ACC112 (cell line): Measurements from ENCODE around the gene CCDC85B.

Experiments
- H2AFZ ChIP-seq: fragments of 200-600 bp; sonication (generic); one replicate; pipeline ENCODE4 v1.6.0; 2017; ENCODE audit warnings: antibody characterized with exemption, low read length; ENCODE audit not compliant: unreplicated experiment
- H3K27ac ChIP-seq: fragments of 200-600 bp; sonication (generic); 2 replicates; pipeline ENCODE4 v1.5.1; 2014; ENCODE audit warnings: low read depth, mild to moderate bottlenecking, antibody characterized with exemption, low read length, moderate library complexity
- H3K27me3 ChIP-seq: fragments of 200-600 bp; sonication (generic); 2 replicates; pipeline ENCODE4 v1.6.1; 2014; ENCODE audit warnings: mild to moderate bottlenecking, antibody characterized with exemption, low read length, moderate library complexity, mixed read lengths; ENCODE audit not compliant: insufficient read depth
- H3K36me3 ChIP-seq: fragments of 200-600 bp; sonication (generic); 2 replicates; pipeline ENCODE4 v1.6.1; 2016; ENCODE audit warnings: mild to moderate bottlenecking, antibody characterized with exemption, low read length, moderate library complexity, mixed read lengths; ENCODE audit not compliant: insufficient read depth
- H3K4me1 ChIP-seq: fragments of 200-600 bp; sonication (generic); one replicate; pipeline ENCODE4 v1.6.1; 2016; ENCODE audit warnings: low read length, mixed read lengths; ENCODE audit not compliant: insufficient read depth, unreplicated experiment, control insufficient read depth
- H3K4me3 ChIP-seq: fragments of 200-600 bp; sonication (generic); 2 replicates; pipeline ENCODE4 v1.5.1; 2014; ENCODE audit warnings: mild to moderate bottlenecking, low read depth, low read length
- H3K79me2 ChIP-seq: fragments of 200-600 bp; sonication (generic); one replicate; pipeline ENCODE4 v1.6.0; 2016; ENCODE audit warnings: low read length; ENCODE audit not compliant: control insufficient read depth, unreplicated experiment, insufficient read depth

CCDC85B gene

DNA sequence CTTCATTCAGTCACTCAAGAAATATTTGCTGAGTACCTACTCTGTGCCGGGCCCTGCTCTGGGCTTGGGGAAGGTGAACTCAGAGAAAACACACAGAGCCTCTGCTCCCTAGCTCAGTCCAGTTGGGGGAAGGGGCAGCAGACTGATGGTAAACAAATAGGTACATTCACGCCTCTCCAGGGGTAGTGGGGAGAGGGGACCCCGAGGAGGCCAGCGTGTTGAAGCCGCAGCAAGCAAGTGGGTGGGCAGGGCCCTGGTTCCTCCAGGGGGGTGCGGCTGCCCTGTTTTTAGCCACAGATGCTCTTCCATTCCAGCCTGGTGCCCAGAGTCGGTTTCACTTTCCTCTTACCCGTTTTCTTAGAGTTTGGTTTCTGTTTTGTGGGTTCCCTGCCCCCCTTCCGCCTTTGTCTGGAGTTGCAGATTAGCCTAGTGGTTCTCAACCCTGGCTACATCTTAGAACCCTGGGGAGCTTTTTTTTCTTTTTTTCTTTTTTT lies 37.5 kb downstream of the CCDC85B start:
- no peaks in the 10 kb centered on the region for H3K27me3 ChIP-seq
- peak overlapping the region; percentile 47 for H3K27ac ChIP-seq
- H3K36me3 ChIP-seq = 0 out of 2 replicates have a peak, but pooled peaks cover 6% of the 10 kb centered on the region
- H3K79me2 ChIP-seq = no peaks in the 10 kb centered on the region
- H3K4me3 ChIP-seq = no peak overlapping the region
- H3K4me1 ChIP-seq = peaks cover 9% of the 10 kb centered on the region
- peak overlapping the region; percentile 50 for H2AFZ ChIP-seq

DNA sequence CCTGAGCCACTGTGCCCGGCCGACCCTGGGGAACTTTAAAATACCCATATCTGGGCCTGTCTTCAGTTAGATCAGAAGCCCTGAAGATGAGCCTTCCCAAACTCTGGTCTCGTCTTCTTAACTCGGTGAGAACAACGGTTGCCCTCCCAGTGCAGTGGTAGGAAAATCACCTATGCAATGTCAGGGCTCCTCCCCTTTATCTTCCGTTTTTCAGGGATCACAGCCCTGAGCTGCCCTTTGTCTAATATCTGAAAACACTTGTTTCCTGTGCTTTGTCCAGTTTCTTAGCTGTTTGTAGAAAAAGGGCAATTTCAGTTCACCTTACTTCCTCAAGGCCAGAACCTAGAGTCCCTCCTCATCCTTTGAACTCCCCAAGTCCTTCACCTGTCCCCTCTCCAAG lies 38.2 kb downstream of the CCDC85B start:
- no peak overlapping the region for H2AFZ ChIP-seq
- no peaks in the 10 kb centered on the region for H3K27me3 ChIP-seq
- H3K4me1 ChIP-seq = peaks cover 9% of the 10 kb centered on the region
- H3K36me3 ChIP-seq = no peaks in the 10 kb centered on the region
- H3K27ac ChIP-seq = peak overlapping the region; percentile 47; the same call in 1 of the 2 replicates
- H3K4me3 ChIP-seq = no peak overlapping the region
- H3K79me2 ChIP-seq = no peaks in the 10 kb centered on the region

DNA sequence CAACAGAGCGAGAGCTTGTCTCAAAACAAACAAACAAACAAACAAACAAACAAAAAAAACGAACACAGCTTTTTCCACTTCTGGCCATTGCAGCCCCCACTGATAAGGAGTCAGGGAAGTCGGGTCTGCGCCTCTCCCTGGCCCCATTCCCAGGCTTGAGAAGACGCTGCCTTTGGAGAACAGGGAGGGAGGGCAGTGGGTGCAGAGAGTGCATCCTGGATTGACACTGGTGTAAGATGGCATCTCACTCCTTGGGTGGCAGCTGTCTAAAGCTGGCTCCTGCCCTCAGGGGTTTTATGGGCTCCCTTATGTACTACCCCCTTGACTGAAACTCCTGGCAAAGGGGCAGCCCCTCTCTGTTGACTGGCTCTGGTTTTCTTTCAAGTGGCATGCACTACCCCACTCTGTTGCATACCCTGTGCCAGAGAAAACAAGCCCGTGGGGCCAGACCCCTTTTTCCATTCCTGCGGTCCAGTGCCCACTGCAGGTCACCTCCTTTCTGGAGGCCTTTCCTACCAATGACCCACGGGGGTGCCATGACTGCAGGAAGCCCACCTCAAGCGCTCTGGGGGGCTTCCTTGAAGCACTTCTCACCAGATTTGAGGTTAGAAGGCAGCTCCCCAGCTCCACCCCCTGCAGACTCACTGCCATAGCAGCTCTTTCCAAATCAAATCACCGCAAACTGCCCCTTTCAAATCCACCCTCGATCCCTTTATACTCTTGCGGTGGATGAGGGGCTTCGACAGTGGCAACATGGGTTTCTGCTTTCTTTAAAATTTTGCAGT lies 41.5 kb downstream of the CCDC85B start:
- Histone ChIP-seq H3K36me3 (no peaks in the 10 kb centered on the region), H3K27me3 (no peaks in the 10 kb centered on the region), H3K79me2 (no peaks in the 10 kb centered on the region), H3K27ac (no peak overlapping the region), H3K4me1 (peaks cover 9% of the 10 kb centered on the region), H2AFZ (no peak overlapping the region), H3K4me3 (no peak overlapping the region)

DNA sequence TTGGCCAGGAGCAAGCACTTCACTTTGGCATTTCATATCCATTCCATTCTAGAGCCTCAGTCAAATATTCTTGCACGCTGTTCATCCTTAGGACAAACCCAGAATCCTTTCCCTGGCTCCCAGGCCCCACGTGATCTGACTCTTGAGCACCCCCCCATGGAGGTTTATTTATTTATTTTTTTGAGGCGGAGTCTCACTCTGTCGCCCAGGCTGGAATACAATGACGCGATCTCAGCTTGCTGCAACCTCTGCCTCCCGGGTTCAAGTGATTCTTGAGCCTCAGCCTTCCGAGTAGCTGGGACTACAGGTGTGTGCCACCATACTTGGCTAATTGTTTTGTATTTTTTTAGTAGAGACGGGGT lies 42.1 kb downstream of the CCDC85B start:
- Histone ChIP-seq H3K79me2 (no peaks in the 10 kb centered on the region), H3K4me3 (no peak overlapping the region), H3K27ac (no peak overlapping the region), H3K27me3 (no peaks in the 10 kb centered on the region), H3K36me3 (no peaks in the 10 kb centered on the region), H2AFZ (no peak overlapping the region), H3K4me1 (peaks cover 7% of the 10 kb centered on the region)

DNA sequence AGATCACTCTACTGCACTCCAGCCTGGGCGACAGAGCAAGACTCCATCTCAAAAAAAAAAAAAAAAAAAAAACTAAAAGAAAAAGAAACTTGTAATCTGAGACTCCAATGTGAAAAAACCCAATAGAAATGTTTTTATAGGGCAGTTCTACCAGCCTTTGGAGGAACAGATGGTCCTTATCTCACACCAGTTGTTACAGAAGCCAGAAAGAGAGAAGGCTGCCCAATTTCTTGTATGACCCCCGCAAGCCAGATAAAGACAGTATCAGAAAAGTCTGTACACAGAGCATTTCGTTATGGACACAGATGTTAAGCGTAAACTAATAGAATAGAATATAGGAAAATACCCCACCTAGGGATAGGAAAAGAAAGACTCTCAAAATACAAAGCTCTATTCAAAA lies 43.5 kb downstream of the CCDC85B start:
- Histone ChIP-seq H3K79me2 (no peaks in the 10 kb centered on the region), H3K4me1 (no peaks in the 10 kb centered on the region), H2AFZ (no peak overlapping the region), H3K27me3 (no peaks in the 10 kb centered on the region), H3K4me3 (no peak overlapping the region), H3K27ac (no peak overlapping the region), H3K36me3 (no peaks in the 10 kb centered on the region)

DNA sequence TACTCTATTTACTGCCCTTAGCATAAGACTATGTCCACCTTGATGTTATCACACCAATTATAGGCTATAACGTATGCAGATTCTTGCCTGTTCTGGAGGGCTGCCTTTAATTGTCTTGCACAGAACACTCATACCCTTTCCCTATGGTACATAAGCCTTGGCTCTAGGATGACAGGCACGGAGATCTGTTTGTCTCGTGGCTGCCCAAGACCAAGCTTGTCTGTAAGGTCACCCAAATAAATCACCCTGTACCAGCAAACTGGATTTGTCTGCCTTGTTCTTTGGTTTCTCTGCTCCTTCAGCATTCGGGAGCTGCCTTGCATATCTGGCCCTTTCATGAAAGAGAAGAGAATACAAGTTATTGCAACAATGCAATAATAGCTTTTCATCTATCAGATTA lies 47.3 kb downstream of the CCDC85B start:
- H2AFZ ChIP-seq = no peak overlapping the region
- no peaks in the 10 kb centered on the region for H3K79me2 ChIP-seq
- H3K4me1 ChIP-seq = peaks cover 12% of the 10 kb centered on the region
- H3K27ac ChIP-seq = no peak overlapping the region
- no peaks in the 10 kb centered on the region for H3K27me3 ChIP-seq
- H3K36me3 ChIP-seq = no peaks in the 10 kb centered on the region
- H3K4me3 ChIP-seq = no peak overlapping the region
